Stomach (tissue), 4 donors: ENCODE data around the gene CALN1.

Experiments used
- CTCF ChIP-seq, 7 experiments: fragments of 450-650 bp in 4 of 7; fragments of 200-600 bp in 3 of 7; sonication (generic) in 3 of 7; IDR thresholded peaks; one replicate each; pipeline ENCODE4 v1.5.1; 2016 to 2019; ENCODE audit warnings: antibody characterized with exemption in 7 of 7, control low read depth in 2 of 7, mild to moderate bottlenecking in 1 of 7
- EP300 ChIP-seq: sonication (generic); formaldehyde crosslinking; IDR thresholded peaks from one replicate; pipeline ENCODE4 v1.6.1; 2017; ENCODE audit warnings: antibody characterized with exemption
- POLR2A ChIP-seq, 4 donors: fragments of 450-650 bp; IDR thresholded peaks; one replicate each; pipeline ENCODE4 v1.6.1; 2016; ENCODE audit warnings: antibody characterized with exemption in 4 of 4, control low read depth in 2 of 4, mild to moderate bottlenecking in 1 of 4, moderate library complexity in 1 of 4

- TF ChIP-seq CTCF (IDR thresholded peaks at IDR 0.05) (no peak), POLR2A (IDR thresholded peaks at IDR 0.05) (no peak), EP300 (no peak)
Observed at GRCh38 chr7:72437061-72437585, 25.0 kb upstream of the CALN1 start.
